Activated B cell treated with CpG ODN at 0.5 μM for 24 hours (primary cell): ENCODE data around the gene KLHL22. TPM values are rescaled to one million over a fixed set of nuclear protein-coding genes. Genes with fewer than 3 reads are reported as not detected.

ENCODE experiments used
- ATAC-seq: fragments of 200-7000 bp; cut with Tn5 transposase; one replicate; pipeline ENCODE4 v1.10.0; 2021; ENCODE audit warnings: low read depth, mild to moderate bottlenecking, moderate library complexity
- CTCF ChIA-PET: fragments of 350-600 bp; sonication (Branson Sonifier 250); formaldehyde crosslinking; loops from one replicate; lab custom pipeline; 2021; ENCODE audit warnings: antibody characterized with exemption; lab: Charles Lee
- POLR2A ChIA-PET: fragments of 350-600 bp; sonication (Branson Sonifier 250); formaldehyde crosslinking; loops from one replicate; lab custom pipeline; 2021; ENCODE audit warnings: antibody characterized with exemption; lab: Charles Lee
- DNase-seq: peaks from one replicate; pipeline ENCODE4 v3.0.0; 2022
- H3K27ac Mint-ChIP-seq: one replicate; pipeline ENCODE4 v1.8.0; 2020; ENCODE audit warnings: mixed read lengths
- H3K27me3 Mint-ChIP-seq: one replicate; pipeline ENCODE4 v1.8.0; 2021; ENCODE audit warnings: mixed read lengths
- H3K36me3 Mint-ChIP-seq: one replicate; pipeline ENCODE4 v1.8.0; 2021; ENCODE audit warnings: low read depth, mixed read lengths
- H3K4me1 Mint-ChIP-seq: one replicate; pipeline ENCODE4 v1.8.0; 2021; ENCODE audit warnings: mixed read lengths
- H3K4me3 Mint-ChIP-seq: one replicate; pipeline ENCODE4 v1.8.0; 2020; ENCODE audit warnings: mild to moderate bottlenecking, mixed read lengths
- H3K9me3 Mint-ChIP-seq: one replicate; pipeline ENCODE4 v1.8.0; 2020; ENCODE audit warnings: mixed read lengths
- intact Hi-C: fragments of 100-400 bp; cut with micrococcal nuclease; formaldehyde crosslinking; loops from one replicate; pipeline ENCODE4 v1.15.1; 2024
- total RNA-seq: library from RNA; stranded (reverse); gene quantifications from 2 replicates; pipeline ENCODE4 v1.2.3, GENCODE V29; 2022
- TF ChIP-seq, protein P1 (sequence below): fragments of 200-600 bp; IDR thresholded peaks from one replicate; pipeline ENCODE4 v1.8.0; 2022; ENCODE audit warnings: antibody characterized with exemption, mild to moderate bottlenecking

KLHL22 gene
- total RNA-seq, 1 donor from 2014 or later = 26.1 TPM

DNA sequence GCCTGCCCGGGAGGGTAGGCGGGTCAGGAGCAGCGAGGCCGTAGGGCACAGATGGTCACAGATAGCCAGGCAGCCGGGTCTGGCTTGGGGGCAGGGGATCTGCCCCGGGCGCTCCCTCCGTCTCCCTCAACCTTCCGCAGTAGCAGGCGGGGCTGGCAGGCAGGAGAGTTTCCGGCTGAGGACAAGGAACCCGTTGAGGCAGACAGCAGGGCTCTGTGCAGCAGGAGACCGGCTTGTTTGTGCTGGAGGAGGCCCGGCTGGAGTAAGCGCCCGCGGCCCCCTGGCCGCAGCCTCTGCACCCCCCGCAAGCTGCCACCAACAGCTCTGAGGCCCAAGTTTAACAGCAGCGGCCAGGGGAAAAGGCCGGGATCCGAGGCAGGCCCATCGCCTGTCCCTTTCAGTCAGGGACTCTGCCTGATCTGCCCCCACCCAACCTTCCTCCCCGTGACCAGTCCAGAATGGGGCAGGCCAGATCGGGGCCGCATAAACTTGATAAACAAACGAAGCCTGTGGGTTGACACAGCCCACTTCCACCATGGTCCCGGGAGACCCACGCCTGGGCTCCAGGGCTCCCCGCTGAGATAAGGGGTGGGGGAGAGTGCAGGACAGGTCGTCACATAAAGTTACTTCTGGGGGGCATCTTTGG is 71.6 kb downstream of the KLHL22 start:
- no peak for ATAC-seq
- Mint-ChIP-seq H3K9me3 (no peaks in the 10 kb centered on the region), H3K36me3 (no peaks in the 10 kb centered on the region), H3K4me1 (peaks cover 8% of the 10 kb centered on the region), H3K27me3 (peaks cover 21% of the 10 kb centered on the region), H3K4me3 (no peak overlapping the region), H3K27ac (no peak overlapping the region)
- POLR2A ChIA-PET = no interaction called here
- TF ChIP-seq, protein P1, sequence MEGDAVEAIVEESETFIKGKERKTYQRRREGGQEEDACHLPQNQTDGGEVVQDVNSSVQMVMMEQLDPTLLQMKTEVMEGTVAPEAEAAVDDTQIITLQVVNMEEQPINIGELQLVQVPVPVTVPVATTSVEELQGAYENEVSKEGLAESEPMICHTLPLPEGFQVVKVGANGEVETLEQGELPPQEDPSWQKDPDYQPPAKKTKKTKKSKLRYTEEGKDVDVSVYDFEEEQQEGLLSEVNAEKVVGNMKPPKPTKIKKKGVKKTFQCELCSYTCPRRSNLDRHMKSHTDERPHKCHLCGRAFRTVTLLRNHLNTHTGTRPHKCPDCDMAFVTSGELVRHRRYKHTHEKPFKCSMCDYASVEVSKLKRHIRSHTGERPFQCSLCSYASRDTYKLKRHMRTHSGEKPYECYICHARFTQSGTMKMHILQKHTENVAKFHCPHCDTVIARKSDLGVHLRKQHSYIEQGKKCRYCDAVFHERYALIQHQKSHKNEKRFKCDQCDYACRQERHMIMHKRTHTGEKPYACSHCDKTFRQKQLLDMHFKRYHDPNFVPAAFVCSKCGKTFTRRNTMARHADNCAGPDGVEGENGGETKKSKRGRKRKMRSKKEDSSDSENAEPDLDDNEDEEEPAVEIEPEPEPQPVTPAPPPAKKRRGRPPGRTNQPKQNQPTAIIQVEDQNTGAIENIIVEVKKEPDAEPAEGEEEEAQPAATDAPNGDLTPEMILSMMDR = no peak
- DNase-seq = no peak
- intact Hi-C loops = no loop called here
- CTCF ChIA-PET = no interaction called here

DNA sequence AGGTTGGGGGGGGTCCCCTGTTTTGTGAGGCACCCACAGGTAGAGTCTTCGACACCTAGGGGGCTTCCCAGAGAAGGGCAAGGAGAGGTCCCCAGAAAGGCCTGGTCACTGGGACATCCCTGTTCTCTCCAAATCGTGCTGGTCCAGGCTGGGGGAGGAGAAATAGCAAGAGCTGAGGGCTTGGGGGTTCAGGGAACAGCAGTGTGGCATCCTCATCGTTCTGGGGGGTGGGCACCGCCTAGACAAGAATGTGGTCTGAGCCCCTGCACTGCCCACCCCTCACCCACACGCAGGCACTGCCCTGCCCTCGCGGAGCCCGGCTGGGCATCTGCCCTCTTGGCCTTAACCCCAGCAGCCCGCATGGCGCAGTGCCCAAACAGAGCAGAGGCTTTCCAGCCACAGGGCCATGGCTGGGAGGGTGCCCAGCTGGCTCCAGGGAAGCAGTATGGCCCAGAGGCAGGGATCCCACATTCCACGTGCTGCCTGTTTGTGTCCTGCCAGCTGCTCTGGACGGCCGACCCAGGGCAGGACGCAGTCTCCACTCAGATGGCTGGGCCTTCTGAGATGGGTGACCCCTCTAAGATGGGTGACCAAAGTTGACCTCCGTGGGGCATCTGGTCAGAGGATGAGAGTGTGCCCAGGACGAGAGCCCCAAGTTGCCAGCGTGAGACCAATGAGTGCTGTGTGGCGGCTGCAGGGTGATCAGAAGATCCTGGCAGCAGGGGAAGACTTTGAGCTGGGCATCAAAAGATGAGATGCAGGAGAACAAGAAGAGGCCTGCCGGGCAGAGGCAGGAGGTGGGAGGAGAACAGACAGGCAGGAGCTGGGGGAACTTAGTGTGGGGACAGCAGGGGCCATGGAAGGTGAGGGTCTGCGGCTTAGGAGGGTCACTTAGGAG is 72.3 kb downstream of the KLHL22 start:
- Mint-ChIP-seq H3K9me3 (no peaks in the 10 kb centered on the region), H3K27me3 (peaks cover 19% of the 10 kb centered on the region), H3K27ac (no peak overlapping the region), H3K4me3 (no peak overlapping the region), H3K4me1 (peaks cover 7% of the 10 kb centered on the region), H3K36me3 (no peaks in the 10 kb centered on the region)
- CTCF ChIA-PET = no interaction called here
- ATAC-seq (no peak), DNase-seq (no peak)
- TF ChIP-seq, protein P1 = no peak
- POLR2A ChIA-PET = no interaction called here
- intact Hi-C loops = no loop called here

DNA sequence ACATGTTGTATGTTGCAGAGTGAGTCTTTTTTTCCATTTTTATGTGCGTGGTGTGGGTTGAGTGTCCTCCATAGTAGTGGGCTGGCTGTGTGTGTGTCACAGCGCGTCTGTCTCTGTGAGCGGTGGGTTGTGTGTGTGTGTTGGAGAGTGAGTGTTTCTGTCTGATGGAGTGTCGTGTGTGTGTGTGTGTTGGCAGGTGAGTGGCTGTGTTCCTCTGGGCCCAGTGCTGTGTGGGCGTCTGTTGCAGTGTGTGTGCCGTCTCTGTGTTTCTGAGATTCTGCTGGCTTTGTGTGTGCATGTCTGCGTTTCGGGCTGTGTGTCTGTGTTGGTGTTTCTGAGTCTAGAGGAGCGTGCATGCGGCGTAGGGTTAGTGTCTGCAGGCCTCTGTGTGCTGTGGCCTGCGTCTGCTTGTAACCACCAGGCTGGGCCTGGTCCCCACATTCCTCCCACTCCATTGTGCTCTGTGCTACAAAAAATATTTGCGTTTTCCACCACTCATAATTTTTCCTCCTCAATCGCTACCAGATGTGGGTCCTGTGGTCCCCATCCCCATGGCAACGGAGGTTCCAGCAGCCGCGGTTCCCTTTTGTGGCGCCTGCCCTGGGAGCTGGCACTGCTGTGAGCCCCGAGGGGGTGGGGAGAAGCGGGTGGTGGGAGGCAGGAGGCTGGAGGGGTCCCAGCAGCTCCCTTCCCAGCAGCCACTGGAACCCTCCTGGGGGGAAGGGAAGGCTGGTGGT is 73.2 kb downstream of the KLHL22 start:
- no peaks in the 10 kb centered on the region for H3K36me3 Mint-ChIP-seq
- ATAC-seq (no peak), DNase-seq (no peak)
- ChIA-PET POLR2A (no interaction called here), CTCF (no interaction called here)
- intact Hi-C loops = no loop called here
- H3K27me3 Mint-ChIP-seq = peaks cover 18% of the 10 kb centered on the region
- peaks cover 8% of the 10 kb centered on the region for H3K4me1 Mint-ChIP-seq
- no peak overlapping the region for H3K27ac Mint-ChIP-seq
- H3K9me3 Mint-ChIP-seq = no peaks in the 10 kb centered on the region
- H3K4me3 Mint-ChIP-seq = no peak overlapping the region
- TF ChIP-seq, protein P1 = no peak

- peaks cover 8% of the 10 kb centered on the region for H3K4me1 Mint-ChIP-seq
- POLR2A ChIA-PET = no interaction called here
- TF ChIP-seq, protein P1 = no peak
These were observed 74.1 kb downstream of the KLHL22 start for GRCh38 chr22:20421507-20421874.

More at GRCh38 chr22:20421507-20421874, 74.1 kb downstream of the KLHL22 start:
- no peak overlapping the region for H3K27ac Mint-ChIP-seq
- no peak overlapping the region for H3K4me3 Mint-ChIP-seq
- no peaks in the 10 kb centered on the region for H3K36me3 Mint-ChIP-seq
- intact Hi-C loops = no loop called here
- peaks cover 11% of the 10 kb centered on the region for H3K27me3 Mint-ChIP-seq
- CTCF ChIA-PET = no interaction called here
- DNase-seq (no peak), ATAC-seq (no peak)
- H3K9me3 Mint-ChIP-seq = no peaks in the 10 kb centered on the region
